ENCODE results near the gene MAPK7. TPM values are rescaled to one million over a fixed set of nuclear protein-coding genes. Genes with fewer than 3 reads are reported as not detected.

The MAPK7 gene
- total and polyA plus RNA-seq, 9 of the 15 experiments (the other 6 are each of a cell fraction or from before 2014, with no cell fraction given): 0.46 to 7.5 (median 2.5) TPM

DNA sequence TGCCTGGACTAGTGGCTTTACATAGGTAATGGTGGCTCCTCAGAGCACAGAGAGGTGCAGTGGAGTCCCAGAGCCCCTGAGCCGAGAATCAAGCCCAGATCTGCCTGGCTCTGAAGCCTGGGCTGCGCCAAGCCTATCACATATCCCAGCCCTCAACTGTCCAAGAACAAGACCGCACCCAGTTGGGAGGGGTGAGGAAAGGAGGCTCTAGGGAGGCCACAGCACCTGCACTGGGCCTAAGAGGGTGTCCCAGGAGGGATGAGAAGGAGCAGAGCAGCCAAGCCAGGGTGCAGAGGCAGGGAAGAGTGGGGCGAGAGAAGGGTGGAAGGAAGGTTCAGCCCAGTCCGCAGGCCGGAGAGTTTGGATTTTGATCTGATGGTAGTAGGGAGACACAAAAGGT is 31.8 kb downstream of the MAPK7 start (continued):
- TF ChIP-seq, protein P1, sequence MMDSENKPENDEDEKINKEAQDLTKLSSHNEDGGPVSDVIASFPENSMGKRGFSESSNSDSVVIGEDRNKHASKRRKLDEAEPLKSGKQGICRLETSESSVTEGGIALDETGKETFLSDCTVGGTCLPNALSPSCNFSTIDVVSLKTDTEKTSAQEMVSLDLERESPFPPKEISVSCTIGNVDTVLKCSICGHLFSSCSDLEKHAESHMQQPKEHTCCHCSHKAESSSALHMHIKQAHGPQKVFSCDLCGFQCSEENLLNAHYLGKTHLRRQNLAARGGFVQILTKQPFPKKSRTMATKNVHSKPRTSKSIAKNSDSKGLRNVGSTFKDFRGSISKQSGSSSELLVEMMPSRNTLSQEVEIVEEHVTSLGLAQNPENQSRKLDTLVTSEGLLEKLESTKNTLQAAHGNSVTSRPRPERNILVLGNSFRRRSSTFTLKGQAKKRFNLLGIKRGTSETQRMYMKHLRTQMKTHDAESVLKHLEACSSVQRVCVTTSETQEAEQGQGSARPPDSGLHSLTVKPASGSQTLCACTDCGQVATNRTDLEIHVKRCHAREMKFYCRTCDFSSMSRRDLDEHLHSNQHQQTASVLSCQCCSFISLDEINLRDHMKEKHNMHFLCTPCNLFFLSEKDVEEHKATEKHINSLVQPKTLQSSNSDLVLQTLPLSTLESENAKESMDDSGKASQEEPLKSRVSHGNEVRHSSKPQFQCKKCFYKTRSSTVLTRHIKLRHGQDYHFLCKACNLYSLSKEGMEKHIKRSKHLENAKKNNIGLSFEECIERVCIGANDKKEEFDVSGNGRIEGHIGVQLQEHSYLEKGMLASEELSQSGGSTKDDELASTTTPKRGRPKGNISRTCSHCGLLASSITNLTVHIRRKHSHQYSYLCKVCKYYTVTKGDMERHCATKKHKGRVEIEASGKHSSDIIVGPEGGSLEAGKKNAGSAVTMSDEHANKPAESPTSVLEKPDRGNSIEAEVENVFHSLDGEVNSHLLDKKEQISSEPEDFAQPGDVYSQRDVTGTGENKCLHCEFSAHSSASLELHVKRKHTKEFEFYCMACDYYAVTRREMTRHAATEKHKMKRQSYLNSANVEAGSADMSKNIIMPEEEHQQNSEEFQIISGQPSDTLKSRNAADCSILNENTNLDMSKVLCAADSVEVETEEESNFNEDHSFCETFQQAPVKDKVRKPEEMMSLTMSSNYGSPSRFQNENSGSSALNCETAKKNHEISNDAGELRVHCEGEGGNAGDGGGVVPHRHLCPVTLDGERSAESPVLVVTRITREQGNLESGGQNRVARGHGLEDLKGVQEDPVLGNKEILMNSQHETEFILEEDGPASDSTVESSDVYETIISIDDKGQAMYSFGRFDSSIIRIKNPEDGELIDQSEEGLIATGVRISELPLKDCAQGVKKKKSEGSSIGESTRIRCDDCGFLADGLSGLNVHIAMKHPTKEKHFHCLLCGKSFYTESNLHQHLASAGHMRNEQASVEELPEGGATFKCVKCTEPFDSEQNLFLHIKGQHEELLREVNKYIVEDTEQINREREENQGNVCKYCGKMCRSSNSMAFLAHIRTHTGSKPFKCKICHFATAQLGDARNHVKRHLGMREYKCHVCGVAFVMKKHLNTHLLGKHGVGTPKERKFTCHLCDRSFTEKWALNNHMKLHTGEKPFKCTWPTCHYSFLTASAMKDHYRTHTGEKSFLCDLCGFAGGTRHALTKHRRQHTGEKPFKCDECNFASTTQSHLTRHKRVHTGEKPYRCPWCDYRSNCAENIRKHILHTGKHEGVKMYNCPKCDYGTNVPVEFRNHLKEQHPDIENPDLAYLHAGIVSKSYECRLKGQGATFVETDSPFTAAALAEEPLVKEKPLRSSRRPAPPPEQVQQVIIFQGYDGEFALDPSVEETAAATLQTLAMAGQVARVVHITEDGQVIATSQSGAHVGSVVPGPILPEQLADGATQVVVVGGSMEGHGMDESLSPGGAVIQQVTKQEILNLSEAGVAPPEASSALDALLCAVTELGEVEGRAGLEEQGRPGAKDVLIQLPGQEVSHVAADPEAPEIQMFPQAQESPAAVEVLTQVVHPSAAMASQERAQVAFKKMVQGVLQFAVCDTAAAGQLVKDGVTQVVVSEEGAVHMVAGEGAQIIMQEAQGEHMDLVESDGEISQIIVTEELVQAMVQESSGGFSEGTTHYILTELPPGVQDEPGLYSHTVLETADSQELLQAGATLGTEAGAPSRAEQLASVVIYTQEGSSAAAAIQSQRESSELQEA (IDR thresholded peaks at IDR 0.05; ENCODE audit: low read depth): no peak
- TF ChIP-seq POLR2G (IDR thresholded peaks at IDR 0.05; ENCODE audit: low read depth, low read length) (no peak), FOXM1 (IDR thresholded peaks at IDR 0.05; ENCODE audit: low read depth) (no peak), FOXM1 (CRISPR knock-in tag; IDR thresholded peaks at IDR 0.05; ENCODE audit: low read depth) (no peak), ZNF24 (IDR thresholded peaks at IDR 0.05) (no peak), NR1H2 (CRISPR knock-in tag; IDR thresholded peaks at IDR 0.05) (no peak), SP2 (IDR thresholded peaks at IDR 0.05; ENCODE audit: extremely low read depth, low read depth, low read length, poor library complexity, severe bottlenecking) (no peak), KAT7 (CRISPR knock-in tag; IDR thresholded peaks at IDR 0.05; ENCODE audit: borderline replicate concordance) (no peak), RUNX1 (IDR thresholded peaks at IDR 0.05; ENCODE audit: low read depth) (no peak)
- TF ChIP-seq, protein P2, sequence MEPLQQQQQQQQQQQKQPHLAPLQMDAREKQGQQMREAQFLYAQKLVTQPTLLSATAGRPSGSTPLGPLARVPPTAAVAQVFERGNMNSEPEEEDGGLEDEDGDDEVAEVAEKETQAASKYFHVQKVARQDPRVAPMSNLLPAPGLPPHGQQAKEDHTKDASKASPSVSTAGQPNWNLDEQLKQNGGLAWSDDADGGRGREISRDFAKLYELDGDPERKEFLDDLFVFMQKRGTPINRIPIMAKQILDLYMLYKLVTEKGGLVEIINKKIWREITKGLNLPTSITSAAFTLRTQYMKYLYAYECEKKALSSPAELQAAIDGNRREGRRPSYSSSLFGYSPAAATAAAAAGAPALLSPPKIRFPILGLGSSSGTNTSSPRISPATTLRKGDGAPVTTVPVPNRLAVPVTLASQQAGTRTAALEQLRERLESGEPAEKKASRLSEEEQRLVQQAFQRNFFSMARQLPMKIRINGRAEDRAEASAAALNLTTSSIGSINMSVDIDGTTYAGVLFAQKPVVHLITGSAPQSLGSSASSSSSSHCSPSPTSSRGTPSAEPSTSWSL (CRISPR knock-in tag; IDR thresholded peaks at IDR 0.05; ENCODE audit: borderline replicate concordance): no peak

Measured in K562 (cell line).